NCI-H1417 (cell line): ENCODE results near the gene ASPSCR1.
A peak's percentile ranks its signal among the peaks of the same experiment; 100 is the strongest.

Experiments
- DNase-seq, 3 experiments: peaks; one replicate each; lab custom pipeline; 2025; lab: John Stamatoyannopoulos, UW

ASPSCR1 gene

DNA sequence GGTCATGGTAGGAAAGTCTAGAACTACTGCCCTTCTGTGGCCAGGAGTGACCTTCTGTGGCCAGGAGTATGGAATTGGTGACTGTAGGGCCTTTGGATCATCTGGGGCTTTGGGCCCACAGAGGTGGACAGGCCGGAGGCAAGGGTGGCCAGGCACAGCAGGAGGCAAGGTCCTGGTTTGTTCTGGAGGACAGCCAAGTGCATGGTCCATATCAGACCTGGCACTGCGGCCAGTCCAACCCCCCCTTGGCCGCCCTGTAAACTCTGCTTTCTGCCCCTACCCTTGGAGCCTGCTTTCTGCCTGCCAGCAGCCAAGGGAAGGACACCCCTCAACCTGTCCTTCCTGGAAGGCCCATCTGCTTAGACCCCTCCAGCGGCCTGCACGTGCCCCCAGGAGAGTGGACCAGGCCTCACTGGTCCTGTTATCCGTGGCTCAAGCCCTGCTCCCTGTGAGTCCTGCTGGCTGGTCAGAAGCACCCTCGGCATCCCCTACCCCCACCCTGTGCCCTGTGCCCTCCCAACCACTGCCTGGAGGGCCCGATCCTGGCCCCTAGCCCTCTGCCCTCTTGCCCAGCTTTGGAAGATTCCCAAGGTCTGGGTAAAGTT is 62.4 kb downstream of the ASPSCR1 start:
- DNase-seq: no peak

- DNase-seq: no peak
These were observed 63.9 kb downstream of the ASPSCR1 start for GRCh38 chr17:82041144-82041814.

GRCh38 chr17:82042649-82043048 is 65.2 kb downstream of the ASPSCR1 start:
- DNase-seq: no peak

GRCh38 chr17:82043507-82043906 is 66.1 kb downstream of the ASPSCR1 start:
- no peak for DNase-seq

GRCh38 chr17:82045936-82046484 is 68.6 kb downstream of the ASPSCR1 start:
- DNase-seq: no peak

GRCh38 chr17:82046903-82047302 is 69.5 kb downstream of the ASPSCR1 start:
- DNase-seq: no peak

- DNase-seq: no peak
These were observed 70.0 kb downstream of the ASPSCR1 start for GRCh38 chr17:82047379-82047778.

- no peak for DNase-seq
These were observed 70.6 kb downstream of the ASPSCR1 start for GRCh38 chr17:82047914-82048570.

DNA sequence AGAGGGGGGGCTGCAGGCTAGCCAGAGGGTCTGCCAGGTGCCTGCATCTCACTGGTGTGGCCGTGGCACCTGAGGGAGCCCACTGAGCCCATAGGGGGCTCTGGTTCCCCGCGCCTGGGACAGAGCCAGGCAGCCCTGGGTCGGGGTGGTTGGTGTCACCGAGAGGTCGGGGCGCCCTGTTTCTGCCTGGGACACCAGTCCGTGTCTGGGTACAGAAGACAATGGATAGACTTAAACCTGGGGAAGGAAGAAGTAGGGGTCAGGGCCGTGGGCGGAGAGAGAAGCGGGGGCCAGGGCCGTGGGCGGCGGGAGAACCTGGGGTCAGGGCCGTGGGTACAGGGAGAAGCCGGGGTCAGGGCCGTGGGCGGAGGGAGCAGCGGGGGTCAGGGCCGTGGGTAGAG is 71.1 kb downstream of the ASPSCR1 start:
- DNase-seq: no peak

- DNase-seq: no peak
These were observed 71.7 kb downstream of the ASPSCR1 start for GRCh38 chr17:82049106-82049505.

DNA sequence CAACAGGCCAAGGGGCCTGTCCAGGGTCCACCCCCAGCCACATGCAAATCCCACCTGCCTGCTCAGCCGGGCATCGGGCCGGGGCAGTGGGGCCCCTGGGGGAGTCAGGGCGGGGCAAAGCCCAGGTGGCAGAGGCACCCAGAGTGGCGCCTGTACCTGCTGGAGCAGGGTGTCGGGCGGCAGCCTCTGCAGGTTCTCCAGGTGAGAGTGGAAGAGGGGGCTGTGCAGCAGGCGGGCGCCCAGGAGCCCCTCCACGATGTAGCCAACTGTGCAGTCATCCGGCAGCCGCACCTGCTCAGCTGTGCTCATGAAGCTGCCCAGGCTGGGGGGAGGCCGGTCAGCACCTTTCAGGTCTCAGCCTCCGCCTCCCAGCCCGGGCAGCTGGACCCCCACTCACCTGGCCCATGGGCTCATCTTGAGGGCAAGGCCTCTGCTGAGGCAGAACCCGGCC is 72.1 kb downstream of the ASPSCR1 start:
- DNase-seq: no peak

GRCh38 chr17:82050152-82050760 is 72.8 kb downstream of the ASPSCR1 start:
- DNase-seq: no peak

GRCh38 chr17:82050761-82051641 is 73.6 kb downstream of the ASPSCR1 start:
- DNase-seq: peak in 1 of 3 experiments; percentile 17

DNA sequence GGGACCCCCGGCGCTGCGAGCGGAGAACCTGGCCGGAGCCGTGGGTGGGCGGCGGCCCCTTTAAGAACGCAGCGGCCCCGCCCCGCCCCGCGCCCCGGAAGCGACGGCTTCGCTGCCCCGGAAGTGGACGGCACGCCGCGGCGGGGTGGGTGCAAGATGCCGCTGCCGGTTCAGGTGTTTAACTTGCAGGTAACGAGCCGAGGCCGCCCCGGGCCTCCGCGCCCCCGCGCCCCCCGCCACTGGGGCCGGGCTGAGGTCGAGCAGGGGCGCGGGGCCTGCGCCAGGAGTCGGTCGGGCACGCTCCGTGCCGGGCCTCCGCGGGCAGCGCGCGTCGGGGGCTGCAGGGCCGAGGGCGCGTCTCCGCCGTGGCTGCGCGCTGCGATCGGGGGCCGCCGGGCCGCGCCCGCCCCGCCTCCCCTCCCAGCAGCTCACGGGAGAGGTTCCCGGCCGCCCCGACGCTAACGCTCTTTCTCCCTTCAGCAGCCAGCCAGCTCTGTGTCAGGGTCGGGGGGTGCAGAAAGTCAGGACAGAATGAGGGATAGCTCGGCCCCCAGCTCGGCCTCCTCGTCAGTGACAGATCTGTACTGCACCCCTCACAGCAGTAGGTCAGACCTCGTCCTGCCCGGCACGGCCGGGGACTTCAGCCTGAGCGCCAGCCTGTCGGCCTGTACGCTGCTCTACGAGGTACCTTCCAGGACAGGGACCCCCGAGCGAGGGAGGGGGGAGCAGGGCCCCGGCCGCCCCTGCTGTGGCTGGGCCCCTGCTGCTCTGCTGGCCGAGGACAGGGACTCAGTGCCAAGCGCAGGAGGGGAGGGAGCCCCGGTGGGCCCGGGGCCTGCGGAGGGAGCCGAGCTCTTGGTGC is 74.6 kb downstream of the ASPSCR1 start, which contains the start of the genes GPS1 and RFNG:
Gene GPS1 (plus strand): TSS at position 123 of the 862 bp plus-strand sequence. CDS start 34 bp downstream, at position 157.
Gene RFNG (minus strand): TSS at position 36 of the 862 bp plus-strand sequence. CDS start 45 bp downstream, outside the sequence.
- DNase-seq: peak; percentile 51 to 69 (median 66)

DNA sequence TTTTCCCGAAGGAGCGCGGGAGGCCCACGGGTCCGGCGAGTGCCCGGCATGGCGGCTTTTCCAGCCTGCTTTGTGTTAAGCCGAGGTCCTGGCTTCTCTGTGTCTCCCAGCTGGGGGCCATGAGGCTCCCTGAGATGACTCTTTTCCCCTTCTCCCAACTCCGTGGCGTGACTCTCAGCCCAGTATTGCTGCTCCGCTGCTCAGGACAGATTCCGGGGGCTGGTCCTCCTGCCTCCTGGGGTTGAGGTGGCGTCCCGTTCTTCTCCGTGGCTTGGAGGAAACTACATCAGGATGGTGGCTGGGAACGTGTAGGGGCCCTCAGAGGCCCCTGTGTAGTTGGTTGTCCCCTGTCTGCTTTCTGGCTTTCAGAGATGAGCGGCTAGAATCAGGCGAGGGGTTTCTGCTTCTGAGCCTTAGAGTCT is 75.2 kb downstream of the ASPSCR1 start:
- DNase-seq: no peak

DNA sequence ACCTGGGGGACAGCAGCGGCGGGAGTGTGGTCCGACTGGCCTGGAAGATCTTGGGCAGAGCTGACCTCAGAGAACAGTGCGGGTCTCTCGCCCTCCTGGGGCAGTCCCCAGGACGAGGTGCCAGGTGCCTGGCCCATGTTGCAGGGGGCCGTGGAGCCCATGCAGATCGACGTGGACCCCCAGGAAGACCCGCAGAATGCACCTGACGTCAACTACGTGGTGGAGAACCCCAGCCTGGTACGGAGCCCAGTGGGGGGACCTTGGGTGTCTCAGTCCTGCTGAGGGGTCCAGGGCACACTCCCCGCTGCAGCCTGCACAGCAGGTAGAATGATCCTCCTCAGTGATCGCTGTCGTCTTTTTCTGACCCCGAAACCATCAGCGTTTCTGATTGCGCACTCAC is 75.7 kb downstream of the ASPSCR1 start:
- no peak for DNase-seq

DNA sequence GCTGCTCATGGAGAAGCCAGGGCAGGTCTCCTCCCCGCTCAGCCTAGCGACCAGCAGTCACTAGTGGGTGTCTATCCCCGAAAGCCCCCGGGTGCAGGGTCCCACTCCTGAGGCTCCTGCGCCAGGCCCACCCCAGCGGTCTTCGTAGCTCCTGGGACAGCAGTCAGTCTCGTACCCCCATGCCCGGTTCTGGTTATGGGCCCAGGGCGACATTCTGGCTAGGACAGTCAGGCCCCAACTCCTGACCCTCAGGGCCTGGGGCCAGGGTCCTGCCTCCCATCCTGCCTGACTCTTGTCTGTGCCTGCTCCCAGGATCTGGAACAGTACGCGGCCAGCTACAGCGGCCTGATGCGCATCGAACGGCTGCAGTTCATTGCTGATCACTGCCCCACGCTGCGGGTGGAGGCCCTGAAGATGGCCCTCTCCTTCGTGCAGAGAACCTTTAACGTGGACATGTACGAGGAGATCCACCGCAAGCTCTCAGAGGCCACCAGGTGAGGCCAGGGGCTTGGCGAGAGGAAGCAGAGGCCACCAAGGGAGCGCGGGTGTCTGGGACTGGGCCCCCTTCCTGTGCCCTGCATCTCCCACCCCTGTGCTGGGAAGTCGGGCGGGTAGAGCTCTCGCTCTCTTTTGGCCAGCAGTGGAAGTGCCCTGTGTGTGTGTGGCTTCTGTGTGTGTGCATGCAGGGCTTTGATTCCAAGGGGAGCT is 76.3 kb downstream of the ASPSCR1 start:
- no peak for DNase-seq

GRCh38 chr17:82054351-82055022 is 77.1 kb downstream of the ASPSCR1 start:
- no peak for DNase-seq
